AML-193 (cell line): ENCODE measurements around the gene THADA.
A peak's percentile ranks its signal among the peaks of the same experiment; 100 is the strongest.
"Not testable (repeated sequence)": the region's sequence is repeated elsewhere in the genome, so short reads cannot be mapped to it uniquely, and the experiment has no call there.

ENCODE experiments used
- DNase-seq, 2 experiments: peaks; one replicate each; lab custom pipeline; 2025; lab: John Stamatoyannopoulos, UW

Gene THADA

DNA sequence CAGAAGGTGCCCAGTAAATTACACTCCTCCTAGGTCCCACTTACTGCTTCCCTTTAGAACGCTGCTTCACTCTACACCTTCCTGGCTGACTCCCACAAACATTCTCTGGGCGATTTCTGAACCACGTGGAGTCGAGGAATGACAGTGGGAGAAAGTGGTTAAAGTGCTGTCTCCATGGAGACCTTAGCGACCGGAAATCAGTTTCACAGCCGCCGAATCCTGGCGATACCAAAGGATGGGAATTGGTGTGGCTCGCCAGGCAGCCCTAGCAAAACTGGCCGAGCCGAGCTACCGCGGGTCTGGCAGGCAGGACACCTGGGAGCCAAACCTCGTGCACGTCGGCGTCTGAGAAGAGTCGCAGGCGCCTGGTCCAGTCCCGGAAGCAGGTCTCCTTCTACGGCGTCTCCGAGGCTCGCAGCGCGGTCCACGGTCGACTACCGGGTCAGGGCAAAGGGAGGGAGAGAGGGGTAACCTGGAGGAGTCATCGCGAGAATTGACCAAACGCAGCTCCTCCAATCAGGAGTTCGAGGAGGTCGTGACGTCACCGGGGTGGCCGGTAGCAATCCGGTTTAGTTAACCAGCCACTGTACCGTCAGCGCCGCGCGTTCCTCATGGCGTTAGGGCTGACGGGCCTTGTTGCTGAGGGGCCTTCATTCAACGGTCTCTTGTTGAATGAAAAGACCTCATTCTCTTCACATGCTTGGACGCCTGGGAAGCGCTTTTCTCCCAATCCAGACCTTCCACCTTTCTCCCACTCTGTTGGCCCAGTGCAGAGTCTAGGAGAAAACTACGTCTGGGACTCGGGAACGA is at the start of gene THADA:
THADA (minus strand) TSS at position 436 of the 810 bp plus-strand sequence. CDS start 3,646 bp downstream, outside the sequence.
- peak; percentile 95 for DNase-seq

DNA sequence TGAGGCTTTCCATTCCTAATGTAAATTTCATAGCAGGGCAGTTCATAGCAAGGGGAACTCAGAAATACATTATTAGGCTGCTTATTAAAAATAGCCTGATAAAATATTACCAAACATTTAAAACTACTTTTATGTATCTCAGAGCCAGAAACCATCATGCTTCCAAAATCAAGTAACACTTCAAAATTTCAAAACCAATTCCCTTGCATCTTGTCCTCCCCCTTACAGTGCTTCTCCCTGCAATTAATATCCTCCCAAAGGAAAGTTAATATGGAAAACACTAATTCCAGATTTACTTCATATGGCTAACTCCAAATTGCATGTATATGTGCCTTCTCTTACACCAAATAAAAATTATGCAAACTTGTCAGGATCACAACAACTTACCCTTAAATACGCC is 47.8 kb upstream of the THADA start:
- DNase-seq: no peak

DNA sequence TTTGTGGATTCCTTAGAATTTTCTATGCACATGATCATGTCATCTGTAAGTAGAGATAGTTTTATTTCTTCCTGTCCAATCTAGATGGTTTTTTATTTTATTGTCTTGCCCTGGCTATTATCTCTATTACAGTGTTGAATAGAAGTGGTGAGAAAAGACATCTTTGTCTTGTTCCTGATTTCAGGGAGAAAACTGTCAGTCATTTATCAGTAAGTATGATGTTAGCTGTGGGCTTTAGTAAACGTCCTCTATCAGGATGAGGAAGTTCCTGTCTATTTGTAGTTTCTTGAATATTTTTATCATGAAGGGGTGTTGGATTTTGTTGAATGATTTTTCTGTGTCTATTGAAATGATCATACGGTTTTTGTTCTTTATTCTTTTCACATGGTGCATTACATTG is 46.5 kb upstream of the THADA start:
- DNase-seq: no peak

- DNase-seq: peak; percentile 14 to 31
Measured at GRCh38 chr2:43637030-43637803, 41.4 kb upstream of the THADA start, which contains the start of gene PLEKHH2. TSS of gene PLEKHH2 (plus strand) at chr2:43637260. CDS start at chr2:43644674, 7,414 bp downstream.

DNA sequence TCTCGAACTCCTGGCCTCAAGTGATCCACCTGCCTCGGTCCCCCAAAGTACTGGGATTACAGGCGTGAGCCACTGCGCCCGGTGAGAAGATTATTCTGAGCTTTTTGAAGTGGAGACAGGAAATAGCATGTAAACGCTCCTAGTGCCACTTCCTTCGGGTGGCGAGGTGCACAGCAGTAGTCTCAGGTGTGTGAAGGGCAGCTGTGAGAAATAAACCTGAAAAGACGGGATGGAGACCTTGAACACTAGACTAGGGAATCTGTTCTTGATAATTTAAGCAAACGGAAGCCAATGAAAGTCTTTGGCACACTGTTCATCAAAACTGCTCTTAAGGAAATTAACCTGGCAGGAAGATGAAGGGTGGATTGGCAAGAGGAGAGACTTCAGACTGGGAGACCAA is 40.8 kb upstream of the THADA start:
- no peak for DNase-seq

DNA sequence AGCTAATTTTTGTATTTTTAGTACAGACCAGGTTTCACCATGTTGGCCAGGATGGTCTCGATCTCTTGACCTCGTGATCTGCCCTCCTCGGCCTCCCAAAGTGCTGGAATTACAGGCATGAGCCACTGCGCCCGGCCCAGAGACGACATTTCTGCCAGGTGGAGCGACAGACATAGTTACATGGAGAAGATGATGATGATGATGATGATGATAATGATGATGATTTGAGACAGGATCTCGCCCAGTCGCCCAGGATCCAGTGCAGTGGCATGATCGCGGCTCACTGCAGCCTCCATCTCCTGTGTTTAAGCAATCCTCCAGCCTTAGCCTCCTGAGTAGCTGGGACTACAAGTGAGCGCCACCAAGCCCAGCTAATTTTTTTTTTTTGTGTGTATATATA is 40.3 kb upstream of the THADA start:
- DNase-seq: not testable (repeated sequence)

- DNase-seq: no peak
Measured at GRCh38 chr2:43634604-43635306, 38.9 kb upstream of the THADA start.

GRCh38 chr2:43631618-43632317 is 35.9 kb upstream of the THADA start:
- DNase-seq: no peak

- no peak for DNase-seq
Measured at GRCh38 chr2:43622931-43623451, 27.2 kb upstream of the THADA start.

DNA sequence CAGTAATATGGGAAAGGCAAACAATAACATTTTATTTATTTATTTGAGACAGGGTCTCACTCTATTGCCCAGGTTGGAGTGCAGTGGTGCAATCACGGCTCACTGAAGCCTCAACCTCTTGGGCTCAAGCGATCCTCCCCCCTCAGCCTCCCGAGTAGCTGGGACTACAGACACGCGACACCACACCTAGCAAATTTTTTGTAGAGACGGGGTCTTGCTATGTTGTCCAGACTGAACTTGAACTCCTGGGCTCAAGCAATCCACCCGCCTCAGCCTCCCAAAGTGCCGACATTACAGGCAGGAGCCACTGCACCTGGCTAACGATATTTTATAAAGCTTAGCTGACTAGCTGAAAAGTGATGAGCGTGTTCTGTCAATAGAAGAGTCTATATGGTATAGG is 23.7 kb upstream of the THADA start:
- DNase-seq: no peak

GRCh38 chr2:43616967-43617680 is 21.3 kb upstream of the THADA start:
- no peak for DNase-seq

- DNase-seq: no peak
Measured at GRCh38 chr2:43612944-43613343, 17.1 kb upstream of the THADA start.

- DNase-seq: peak; percentile 60 to 68
Measured at GRCh38 chr2:43611987-43612894, 16.4 kb upstream of the THADA start.

DNA sequence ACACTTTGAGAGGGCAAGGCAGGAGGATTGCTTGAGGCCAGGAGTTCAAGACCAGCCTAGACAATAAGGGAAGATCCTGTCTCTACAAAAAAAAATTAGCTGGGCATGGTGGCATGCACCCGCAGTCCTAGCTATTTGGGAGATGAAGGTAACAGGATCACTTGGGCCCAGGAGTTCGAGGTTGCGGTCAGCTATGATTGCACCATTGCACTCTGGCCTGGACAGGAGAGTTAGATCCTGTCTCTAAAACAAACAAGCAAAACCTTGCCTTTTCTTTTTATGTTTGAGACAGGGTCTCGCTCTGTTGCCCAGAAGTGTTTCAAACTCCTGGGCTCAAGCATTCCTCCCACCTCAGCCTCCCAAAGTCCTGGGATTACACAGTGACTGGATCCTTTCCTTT is 14.5 kb upstream of the THADA start:
- no peak for DNase-seq

GRCh38 chr2:43609290-43609918 is 13.6 kb upstream of the THADA start:
- DNase-seq: peak; percentile 40 to 54

DNA sequence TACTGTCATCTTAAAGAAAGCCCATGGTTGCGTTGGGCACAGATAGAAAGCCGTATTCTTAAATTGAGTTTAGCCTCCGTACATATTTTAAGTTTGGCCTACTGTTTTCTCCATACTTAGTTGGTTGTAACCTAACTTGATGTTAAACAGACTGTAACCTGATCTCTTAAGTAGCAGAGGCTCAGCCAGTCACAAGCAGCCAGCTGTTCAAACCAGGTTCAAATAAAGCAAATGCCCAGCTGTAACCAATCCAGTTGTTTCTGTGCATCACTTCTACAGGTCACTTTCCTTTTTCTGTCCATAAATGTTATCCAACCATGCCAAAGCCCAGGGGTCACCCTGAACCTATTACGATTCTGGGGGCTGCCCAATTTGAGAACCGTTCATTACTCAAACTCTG is 10.0 kb upstream of the THADA start:
- DNase-seq: no peak

- DNase-seq: peak; percentile 57 to 66
Measured at GRCh38 chr2:43605079-43605655, 9.3 kb upstream of the THADA start.

- no peak for DNase-seq
Measured at GRCh38 chr2:43604674-43605073, 8.8 kb upstream of the THADA start.

GRCh38 chr2:43600596-43600995 is 4.8 kb upstream of the THADA start:
- DNase-seq: not testable (repeated sequence)
